CD4-positive, alpha-beta memory T cell (primary cell): ENCODE measurements around the gene ATAD3A. TPM values are rescaled to one million over a fixed set of nuclear protein-coding genes. Genes with fewer than 3 reads are reported as not detected.
"Not testable (repeated sequence)": the region's sequence is repeated elsewhere in the genome, so short reads cannot be mapped to it uniquely, and the experiment has no call there.

Source experiments
- CTCF ChIA-PET: fragments of 350-600 bp; sonication (Branson Sonifier 250); formaldehyde crosslinking; loops from one replicate; lab custom pipeline; 2021; ENCODE audit warnings: inconsistent platforms; ENCODE audit not compliant: partially characterized antibody; lab: Charles Lee
- POLR2A ChIA-PET: fragments of 350-600 bp; sonication (Branson Sonifier 250); formaldehyde crosslinking; loops from one replicate; lab custom pipeline; 2021; ENCODE audit not compliant: partially characterized antibody; lab: Charles Lee
- DNase-seq, 5 donors: peaks; one replicate each; pipeline versions ENCODE4 v3.0.0 to v3.0.0-alpha.2; 2020 to 2022; ENCODE audit warnings: mixed read lengths in 1 of 5
- H3K27ac ChIP-seq: one replicate; pipeline ENCODE4 v1.7.0; 2013; ENCODE audit warnings: low read depth, low read length
- H3K27me3 ChIP-seq: 2 replicates; pipeline ENCODE4 v1.7.0; 2013; ENCODE audit warnings: mild to moderate bottlenecking, low read length, moderate library complexity; ENCODE audit not compliant: insufficient read depth
- H3K36me3 ChIP-seq: 2 replicates; pipeline ENCODE4 v1.7.0; 2013; ENCODE audit warnings: mild to moderate bottlenecking, low read length, moderate library complexity; ENCODE audit not compliant: insufficient read depth
- H3K4me1 ChIP-seq: 2 replicates; pipeline ENCODE4 v1.7.0; 2013; ENCODE audit warnings: mild to moderate bottlenecking, low read length, moderate library complexity; ENCODE audit not compliant: insufficient read depth
- H3K4me3 ChIP-seq, 2 donors: one replicate each; pipeline ENCODE4 v1.7.0; 2013; ENCODE audit warnings: low read length in 2 of 2, mild to moderate bottlenecking in 1 of 2
- H3K9me3 ChIP-seq, 2 donors: one replicate each; pipeline ENCODE4 v1.7.0; 2013; ENCODE audit warnings: low read length in 2 of 2, control low read depth in 1 of 2; ENCODE audit not compliant: control insufficient read depth in 1 of 2
- H3K27ac Mint-ChIP-seq, 7 donors: one replicate each; pipeline ENCODE4 v1.8.0; 2020 to 2021; ENCODE audit warnings: mixed read lengths in 7 of 7, mild to moderate bottlenecking in 6 of 7, inconsistent platforms in 3 of 7, moderate library complexity in 3 of 7
- H3K27me3 Mint-ChIP-seq, 2 donors: one replicate each; pipeline ENCODE4 v1.8.0; 2020 to 2021; ENCODE audit warnings: mixed read lengths in 2 of 2
- H3K36me3 Mint-ChIP-seq, 2 donors: one replicate each; pipeline ENCODE4 v1.8.0; 2020 to 2021; ENCODE audit warnings: mixed read lengths in 2 of 2, inconsistent platforms in 1 of 2, mild to moderate bottlenecking in 1 of 2
- H3K4me1 Mint-ChIP-seq, 4 donors: one replicate each; pipeline ENCODE4 v1.8.0; 2020 to 2021; ENCODE audit warnings: mixed read lengths in 4 of 4, mild to moderate bottlenecking in 1 of 4
- H3K4me3 Mint-ChIP-seq, 8 donors: one replicate each; pipeline ENCODE4 v1.8.0; 2020 to 2021; ENCODE audit warnings: mixed read lengths in 8 of 8, mild to moderate bottlenecking in 7 of 8, moderate library complexity in 6 of 8, inconsistent platforms in 3 of 8
- H3K9me3 Mint-ChIP-seq, 8 donors: one replicate each; pipeline ENCODE4 v1.8.0; 2020 to 2021; ENCODE audit warnings: mixed read lengths in 8 of 8, mild to moderate bottlenecking in 5 of 8, inconsistent platforms in 3 of 8, moderate library complexity in 1 of 8
- intact Hi-C: fragments of 100-400 bp; cut with micrococcal nuclease; formaldehyde crosslinking; loops from one replicate; pipeline ENCODE4 v1.15.1; 2023
- polyA plus RNA-seq, 2 donors: library from polyadenylated mRNA; unstranded; fragments of 300-500 nt; fragmentation: Illumina TruSeq; gene quantifications; one replicate each; pipeline ENCODE4 v1.2.3, GENCODE V29; 2021
- total RNA-seq, 2 experiments: library from RNA; stranded (reverse); gene quantifications; one replicate each; pipeline ENCODE4 v1.2.3, GENCODE V29; 2021

Gene ATAD3A
- total and polyA plus RNA-seq, 4 experiments from 2014 or later, result 9.5 to 24.7 (median 17.6) TPM

GRCh38 chr1:1533176-1533893 lies 21.4 kb downstream of the ATAD3A start:
- H3K27me3 ChIP-seq, H3K9me3 ChIP-seq, H3K27me3 Mint-ChIP-seq, intact Hi-C loops, H3K27ac Mint-ChIP-seq, POLR2A ChIA-PET, H3K4me1 Mint-ChIP-seq, DNase-seq, H3K4me3 Mint-ChIP-seq, H3K36me3 ChIP-seq, H3K27ac ChIP-seq, H3K4me3 ChIP-seq, H3K4me1 ChIP-seq, CTCF ChIA-PET: not testable (repeated sequence)
- Mint-ChIP-seq H3K9me3 (peaks cover 0 to 10% (median 7%) of the 10 kb centered on the region in 8 donors), H3K36me3 (peaks cover 9 to 11% of the 10 kb centered on the region in 2 donors)

DNA sequence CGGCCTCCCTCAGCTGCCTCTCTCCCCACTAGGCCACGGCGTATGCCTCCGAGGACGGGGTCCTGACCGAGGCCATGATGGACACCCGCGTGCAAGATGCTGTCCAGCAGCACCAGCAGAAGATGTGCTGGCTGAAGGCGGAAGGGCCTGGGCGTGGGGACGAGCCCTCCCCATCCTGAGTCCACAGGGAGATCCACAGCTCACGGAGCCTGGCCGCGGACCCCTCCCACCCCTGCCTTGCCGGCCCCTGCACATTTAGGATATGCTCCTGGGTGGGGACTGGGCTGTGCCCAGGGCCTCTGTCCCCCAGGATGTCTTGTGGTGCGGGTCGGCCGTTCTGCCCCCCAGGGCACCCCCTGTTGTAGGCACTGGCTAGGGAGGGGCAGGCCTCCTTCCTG lies 21.9 kb downstream of the ATAD3A start:
- intact Hi-C loops, CTCF ChIA-PET: not testable (repeated sequence)

DNA sequence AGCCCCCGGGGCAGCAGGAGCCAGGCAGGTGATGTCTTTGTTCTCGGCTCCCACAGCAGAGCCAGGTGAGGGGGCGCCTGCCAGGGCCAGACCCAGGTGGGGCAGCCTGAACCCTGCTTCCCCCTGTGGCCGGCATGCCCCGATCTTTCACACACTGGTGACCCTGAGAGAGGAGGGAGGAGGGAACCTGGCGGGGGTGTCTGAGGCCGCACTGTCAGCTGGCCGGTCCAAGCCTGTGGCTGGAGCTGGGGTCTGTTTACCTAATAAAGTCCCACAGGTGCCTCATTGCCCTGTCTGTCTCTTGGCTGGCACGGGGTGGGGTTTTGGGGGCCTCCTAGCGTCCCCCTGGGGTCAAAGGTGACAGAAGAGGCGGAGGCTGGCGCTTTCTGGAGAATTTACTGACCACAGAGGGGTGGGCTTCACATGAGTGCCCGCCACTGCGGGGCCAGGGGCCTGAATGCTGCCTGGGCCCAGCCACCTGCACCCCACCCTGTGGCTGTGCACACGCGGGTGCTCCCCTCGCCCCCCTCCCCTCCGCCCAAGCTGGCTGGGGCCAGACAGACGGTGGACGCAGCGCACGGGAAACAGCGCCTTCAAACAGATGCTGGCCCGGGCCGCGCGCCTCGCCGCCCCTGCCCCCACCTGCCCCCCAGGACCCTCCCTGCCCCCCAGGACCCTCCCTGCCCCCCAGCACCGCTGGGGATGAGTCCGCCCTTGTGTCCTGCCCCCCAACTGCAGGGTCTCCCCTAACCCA lies 22.6 kb downstream of the ATAD3A start:
- Histone ChIP-seq H3K4me3 (no peak overlapping the region), H3K4me1 (peaks cover 5% of the 10 kb centered on the region), H3K9me3 (no peaks in the 10 kb centered on the region), H3K27ac (no peak overlapping the region), H3K36me3 (no peaks in the 10 kb centered on the region), H3K27me3 (no peaks in the 10 kb centered on the region)
- no peaks in the 10 kb centered on the region for H3K27me3 Mint-ChIP-seq
- no peaks in the 10 kb centered on the region for H3K4me1 Mint-ChIP-seq
- peaks cover 0 to 10% (median 7%) of the 10 kb centered on the region in 8 donors for H3K9me3 Mint-ChIP-seq
- intact Hi-C loops, result no loop called here
- no peak overlapping the region for H3K4me3 Mint-ChIP-seq
- CTCF ChIA-PET, result no interaction called here
- peaks cover 9 to 11% of the 10 kb centered on the region in 2 donors for H3K36me3 Mint-ChIP-seq
- no peak for DNase-seq
- no peak overlapping the region for H3K27ac Mint-ChIP-seq
- POLR2A ChIA-PET, result no interaction called here

More for the DNA sequence above, 21.9 kb downstream of the ATAD3A start:
- H3K4me3 ChIP-seq, H3K4me1 ChIP-seq, H3K4me1 Mint-ChIP-seq, H3K9me3 ChIP-seq, DNase-seq, H3K27ac Mint-ChIP-seq, POLR2A ChIA-PET, H3K27me3 ChIP-seq, H3K4me3 Mint-ChIP-seq, H3K27me3 Mint-ChIP-seq, H3K36me3 ChIP-seq, H3K27ac ChIP-seq: not testable (repeated sequence)
- Mint-ChIP-seq H3K36me3 (peaks cover 9 to 11% of the 10 kb centered on the region in 2 donors), H3K9me3 (peaks cover 0 to 10% (median 7%) of the 10 kb centered on the region in 8 donors)

GRCh38 chr1:1535201-1536018 lies 23.4 kb downstream of the ATAD3A start:
- no peak overlapping the region for H3K27ac Mint-ChIP-seq
- H3K27me3 ChIP-seq, result no peaks in the 10 kb centered on the region
- peaks cover 7 to 11% of the 10 kb centered on the region in 2 donors for H3K36me3 Mint-ChIP-seq
- H3K9me3 Mint-ChIP-seq, result peaks cover 0 to 10% (median 7%) of the 10 kb centered on the region in 8 donors
- no peaks in the 10 kb centered on the region for H3K27me3 Mint-ChIP-seq
- DNase-seq, result no peak
- no peak overlapping the region for H3K4me3 Mint-ChIP-seq
- POLR2A ChIA-PET, result no interaction called here
- no peak overlapping the region for H3K27ac ChIP-seq
- H3K4me1 ChIP-seq, result peaks cover 5% of the 10 kb centered on the region
- H3K4me1 Mint-ChIP-seq, result no peaks in the 10 kb centered on the region
- H3K9me3 ChIP-seq, result no peaks in the 10 kb centered on the region
- intact Hi-C loops, result no loop called here
- H3K4me3 ChIP-seq, result no peak overlapping the region
- no peaks in the 10 kb centered on the region for H3K36me3 ChIP-seq
- CTCF ChIA-PET, result no interaction called here

GRCh38 chr1:1536019-1536937 lies 24.3 kb downstream of the ATAD3A start:
- peaks cover 5% of the 10 kb centered on the region for H3K4me1 ChIP-seq
- Mint-ChIP-seq H3K36me3 (peaks cover 4 to 6% of the 10 kb centered on the region in 2 donors), H3K4me3 (no peak overlapping the region), H3K9me3 (peaks cover 0 to 6% (median 5%) of the 10 kb centered on the region in 8 donors), H3K27ac (peak overlapping the region in 1 of 7 donors; percentile 48), H3K4me1 (no peaks in the 10 kb centered on the region), H3K27me3 (no peaks in the 10 kb centered on the region)
- ChIA-PET CTCF (no interaction called here), POLR2A (no interaction called here)
- no peaks in the 10 kb centered on the region for H3K9me3 ChIP-seq
- no peak for DNase-seq
- H3K36me3 ChIP-seq, result no peaks in the 10 kb centered on the region
- no peak overlapping the region for H3K4me3 ChIP-seq
- no peak overlapping the region for H3K27ac ChIP-seq
- intact Hi-C loops, result no loop called here
- H3K27me3 ChIP-seq, result no peaks in the 10 kb centered on the region

GRCh38 chr1:1536938-1537546 lies 25.1 kb downstream of the ATAD3A start:
- no peak overlapping the region for H3K4me3 Mint-ChIP-seq
- no peak overlapping the region for H3K27ac ChIP-seq
- H3K4me1 Mint-ChIP-seq, result peaks cover 0 to 4% (median 1%) of the 10 kb centered on the region in 4 donors
- peaks cover 3% of the 10 kb centered on the region in 2 donors for H3K36me3 Mint-ChIP-seq
- CTCF ChIA-PET, result no interaction called here
- H3K27ac Mint-ChIP-seq, result peak overlapping the region in 1 of 7 donors; percentile 48
- peaks cover 5% of the 10 kb centered on the region for H3K4me1 ChIP-seq
- no peaks in the 10 kb centered on the region for H3K9me3 ChIP-seq
- H3K9me3 Mint-ChIP-seq, result peaks cover 0 to 2% (median 2%) of the 10 kb centered on the region in 8 donors
- no peaks in the 10 kb centered on the region for H3K27me3 Mint-ChIP-seq
- no peak for DNase-seq
- intact Hi-C loops, result no loop called here
- no peaks in the 10 kb centered on the region for H3K36me3 ChIP-seq
- no peak overlapping the region for H3K4me3 ChIP-seq
- POLR2A ChIA-PET, result no interaction called here
- H3K27me3 ChIP-seq, result no peaks in the 10 kb centered on the region
